Vagina (tissue), 2 donors: Measurements from ENCODE around the gene DNMT3B. TPM values are rescaled to one million over a fixed set of nuclear protein-coding genes. Genes with fewer than 3 reads are reported as not detected.
"Not testable (repeated sequence)": the region's sequence is repeated elsewhere in the genome, so short reads cannot be mapped to it uniquely, and the experiment has no call there.

Experiments used
- DNase-seq, 2 donors: peaks; one replicate each; pipeline ENCODE4 v3.0.0-alpha.2; 2017; ENCODE audit errors: extremely low spot score in 2 of 2
- H3K27ac ChIP-seq: fragments of 200-600 bp; sonication (generic); one replicate; pipeline ENCODE4 v1.5.1; 2019
- H3K27me3 ChIP-seq: fragments of 200-600 bp; sonication (generic); one replicate; pipeline ENCODE4 v1.5.1; 2019
- H3K36me3 ChIP-seq, 2 donors: fragments of 200-600 bp; sonication (generic); one replicate each; pipeline ENCODE4 v1.5.1; 2017 to 2019
- H3K4me1 ChIP-seq: fragments of 200-600 bp; sonication (generic); one replicate; pipeline ENCODE4 v1.5.1; 2019
- H3K4me3 ChIP-seq, 2 donors: fragments of 200-600 bp; sonication (generic); 1 replicate in 1 of 2; 2 replicates in 1 of 2; pipeline ENCODE4 v1.5.1; 2016 to 2019
- H3K9me3 ChIP-seq: fragments of 200-600 bp; sonication (generic); one replicate; pipeline ENCODE4 v1.5.1; 2019
- CTCF ChIP-seq, 3 experiments: fragments of 450-650 bp in 2 of 3; fragments of 200-600 bp in 1 of 3; sonication (generic) in 1 of 3; IDR thresholded peaks; one replicate each; pipeline ENCODE4 v1.5.1; 2017 to 2019; ENCODE audit warnings: antibody characterized with exemption in 3 of 3, mild to moderate bottlenecking in 2 of 3, moderate library complexity in 2 of 3
- POLR2A ChIP-seq, 2 donors: fragments of 450-650 bp; IDR thresholded peaks; one replicate each; pipeline ENCODE4 v1.6.1; 2017; ENCODE audit warnings: antibody characterized with exemption in 2 of 2, mild to moderate bottlenecking in 2 of 2, moderate library complexity in 2 of 2
- POLR2AphosphoS5 ChIP-seq, 2 donors: sonication (generic); formaldehyde crosslinking; IDR thresholded peaks; one replicate each; pipeline ENCODE4 v1.9.0; 2017; ENCODE audit warnings: antibody characterized with exemption in 2 of 2, mild to moderate bottlenecking in 2 of 2, low read depth in 1 of 2; ENCODE audit not compliant: insufficient read depth in 1 of 2
- intact Hi-C: fragments of 100-400 bp; cut with DNase I; formaldehyde crosslinking; loops from one replicate; pipeline ENCODE4 v1.15.1; 2023
- total RNA-seq: library from RNA; depleted of rRNA; stranded (reverse); fragments of >200 nt; gene quantifications from one replicate; pipeline ENCODE4 v1.2.3, GENCODE V29; 2016

The DNMT3B gene
- total RNA-seq, 1 donor from 2014 or later = 1.2 TPM

- Histone ChIP-seq H3K27ac (no peak overlapping the region), H3K4me1 (peaks cover 3% of the 10 kb centered on the region), H3K36me3 (no peaks in the 10 kb centered on the region), H3K9me3 (no peaks in the 10 kb centered on the region), H3K27me3 (no peaks in the 10 kb centered on the region), H3K4me3 (no peak overlapping the region)
- DNase-seq = no peak
- TF ChIP-seq POLR2A (IDR thresholded peaks at IDR 0.05) = no peak
- TF ChIP-seq CTCF (IDR thresholded peaks at IDR 0.05) = no peak
- TF ChIP-seq POLR2AphosphoS5 (IDR thresholded peaks at IDR 0.05; ENCODE audit: insufficient read depth in 1 of 2, low read depth in 1 of 2) = no peak
- intact Hi-C loops = no loop called here
These were observed 28.5 kb downstream of the DNMT3B start for GRCh38 chr20:32790751-32791057.

- no peak for TF ChIP-seq POLR2A (IDR thresholded peaks at IDR 0.05)
- no peak for TF ChIP-seq POLR2AphosphoS5 (IDR thresholded peaks at IDR 0.05; ENCODE audit: insufficient read depth in 1 of 2, low read depth in 1 of 2)
- TF ChIP-seq CTCF (IDR thresholded peaks at IDR 0.05) = no peak
- H3K9me3 ChIP-seq = no peaks in the 10 kb centered on the region
- H3K4me3 ChIP-seq = no peak overlapping the region
- peaks cover 10% of the 10 kb centered on the region for H3K4me1 ChIP-seq
- no peaks in the 10 kb centered on the region for H3K27me3 ChIP-seq
- intact Hi-C loops = no loop called here
- DNase-seq = no peak
- no peak overlapping the region for H3K27ac ChIP-seq
- H3K36me3 ChIP-seq = no peaks in the 10 kb centered on the region
These were observed 30.1 kb downstream of the DNMT3B start for GRCh38 chr20:32792316-32792715.

- Histone ChIP-seq H3K9me3 (no peaks in the 10 kb centered on the region), H3K4me3 (no peak overlapping the region), H3K36me3 (no peaks in the 10 kb centered on the region), H3K4me1 (peaks cover 10% of the 10 kb centered on the region), H3K27me3 (no peaks in the 10 kb centered on the region), H3K27ac (no peak overlapping the region)
- TF ChIP-seq POLR2AphosphoS5 (IDR thresholded peaks at IDR 0.05; ENCODE audit: insufficient read depth in 1 of 2, low read depth in 1 of 2) = no peak
- no peak for TF ChIP-seq POLR2A (IDR thresholded peaks at IDR 0.05)
- no peak for TF ChIP-seq CTCF (IDR thresholded peaks at IDR 0.05)
- intact Hi-C loops = no loop called here
- no peak for DNase-seq
These were observed 30.7 kb downstream of the DNMT3B start for GRCh38 chr20:32792731-32793458.

GRCh38 chr20:32796383-32796948 is 34.3 kb downstream of the DNMT3B start:
- intact Hi-C loops = no loop called here
- TF ChIP-seq POLR2A (IDR thresholded peaks at IDR 0.05) (no peak), CTCF (IDR thresholded peaks at IDR 0.05) (no peak), POLR2AphosphoS5 (IDR thresholded peaks at IDR 0.05; ENCODE audit: insufficient read depth in 1 of 2, low read depth in 1 of 2) (no peak)
- Histone ChIP-seq H3K36me3 (no peaks in the 10 kb centered on the region), H3K9me3 (no peaks in the 10 kb centered on the region), H3K27ac (no peak overlapping the region), H3K4me1 (peaks cover 10% of the 10 kb centered on the region), H3K27me3 (no peaks in the 10 kb centered on the region), H3K4me3 (no peak overlapping the region)
- no peak for DNase-seq

GRCh38 chr20:32796981-32797451 is 34.8 kb downstream of the DNMT3B start:
- intact Hi-C loops = no loop called here

GRCh38 chr20:32797571-32797970 is 35.4 kb downstream of the DNMT3B start:
- H3K4me3 ChIP-seq, intact Hi-C loops, DNase-seq, H3K9me3 ChIP-seq, H3K27me3 ChIP-seq, H3K27ac ChIP-seq, H3K4me1 ChIP-seq, H3K36me3 ChIP-seq: not testable (repeated sequence)

More at GRCh38 chr20:32796981-32797451, 34.8 kb downstream of the DNMT3B start:
- TF ChIP-seq CTCF (IDR thresholded peaks at IDR 0.05) (no peak), POLR2AphosphoS5 (IDR thresholded peaks at IDR 0.05; ENCODE audit: insufficient read depth in 1 of 2, low read depth in 1 of 2) (no peak), POLR2A (IDR thresholded peaks at IDR 0.05) (no peak)
- no peak for DNase-seq
- no peak overlapping the region for H3K4me3 ChIP-seq
- H3K27me3 ChIP-seq = no peaks in the 10 kb centered on the region
- H3K4me1 ChIP-seq = peaks cover 10% of the 10 kb centered on the region
- H3K9me3 ChIP-seq = no peaks in the 10 kb centered on the region
- H3K36me3 ChIP-seq = no peaks in the 10 kb centered on the region
- H3K27ac ChIP-seq = no peak overlapping the region
